NB4 (cell line): ENCODE data around the gene NDUFA6.

Source experiments
- MYC ChIP-seq: IDR thresholded peaks from 2 replicates; pipeline ENCODE4 v1.6.1; 2011; ENCODE audit warnings: low read depth, low read length
- POLR2A ChIP-seq: IDR thresholded peaks from 2 replicates; pipeline ENCODE4 v1.6.1; 2011; ENCODE audit warnings: mild to moderate bottlenecking; ENCODE audit not compliant: insufficient read length; ENCODE audit errors: extremely low read depth
- TF ChIP-seq, protein P1 (sequence below): IDR thresholded peaks from one replicate; pipeline ENCODE4 v1.5.1; 2012; ENCODE audit warnings: low read depth, low read length
- TF ChIP-seq, protein P2 (sequence below): IDR thresholded peaks from 2 replicates; pipeline ENCODE4 v1.6.1; 2011; ENCODE audit warnings: low read depth, low read length

DNA sequence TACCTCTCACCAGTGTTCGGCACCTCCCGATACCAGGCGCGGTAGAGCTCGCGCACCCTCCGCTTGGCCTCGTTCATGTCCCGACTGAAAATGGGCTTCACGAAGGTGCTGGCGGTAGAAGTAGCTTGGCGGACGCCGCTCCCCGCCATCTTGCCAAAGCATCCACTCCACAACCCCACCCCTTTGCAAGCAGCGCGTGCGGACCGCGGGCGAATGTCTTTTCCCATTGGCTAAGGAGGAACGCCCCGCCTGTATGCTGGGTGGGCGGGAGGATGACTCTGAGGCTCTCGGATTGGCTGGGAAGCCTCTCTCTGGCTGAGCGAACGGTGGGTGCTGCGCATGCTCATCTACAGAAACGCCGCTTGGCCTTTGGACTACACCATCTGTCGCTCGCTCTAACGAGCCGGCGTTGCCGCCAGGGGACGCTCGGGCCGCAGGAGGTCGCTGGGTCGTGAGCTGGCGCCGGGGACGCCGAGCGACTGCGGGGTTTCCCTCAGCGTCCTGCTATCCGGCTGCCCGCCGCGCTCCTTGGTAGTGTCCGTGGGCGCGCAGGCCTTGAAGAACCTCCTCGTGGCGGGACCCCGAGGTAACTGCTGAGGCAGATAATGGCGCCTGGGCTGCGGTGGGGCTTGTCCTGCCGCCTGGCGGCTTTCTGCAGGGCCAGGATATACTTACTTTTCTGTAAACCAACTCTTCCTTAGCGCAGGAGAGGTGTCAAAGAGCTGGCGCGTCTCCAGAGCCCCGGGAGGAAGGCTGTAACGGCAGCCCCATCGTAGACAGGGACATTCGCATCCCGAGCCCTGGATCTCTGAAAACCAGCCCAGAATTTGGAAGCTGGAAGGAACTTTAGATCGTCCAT lies at the start of gene NDUFA6:
- TF ChIP-seq, protein P1, sequence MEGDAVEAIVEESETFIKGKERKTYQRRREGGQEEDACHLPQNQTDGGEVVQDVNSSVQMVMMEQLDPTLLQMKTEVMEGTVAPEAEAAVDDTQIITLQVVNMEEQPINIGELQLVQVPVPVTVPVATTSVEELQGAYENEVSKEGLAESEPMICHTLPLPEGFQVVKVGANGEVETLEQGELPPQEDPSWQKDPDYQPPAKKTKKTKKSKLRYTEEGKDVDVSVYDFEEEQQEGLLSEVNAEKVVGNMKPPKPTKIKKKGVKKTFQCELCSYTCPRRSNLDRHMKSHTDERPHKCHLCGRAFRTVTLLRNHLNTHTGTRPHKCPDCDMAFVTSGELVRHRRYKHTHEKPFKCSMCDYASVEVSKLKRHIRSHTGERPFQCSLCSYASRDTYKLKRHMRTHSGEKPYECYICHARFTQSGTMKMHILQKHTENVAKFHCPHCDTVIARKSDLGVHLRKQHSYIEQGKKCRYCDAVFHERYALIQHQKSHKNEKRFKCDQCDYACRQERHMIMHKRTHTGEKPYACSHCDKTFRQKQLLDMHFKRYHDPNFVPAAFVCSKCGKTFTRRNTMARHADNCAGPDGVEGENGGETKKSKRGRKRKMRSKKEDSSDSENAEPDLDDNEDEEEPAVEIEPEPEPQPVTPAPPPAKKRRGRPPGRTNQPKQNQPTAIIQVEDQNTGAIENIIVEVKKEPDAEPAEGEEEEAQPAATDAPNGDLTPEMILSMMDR: peak; percentile 81
- TF ChIP-seq MYC (0 out of 2 replicates have a peak, but pooled peaks have one; percentile 22), POLR2A (peak; percentile 76)
- TF ChIP-seq, protein P2, sequence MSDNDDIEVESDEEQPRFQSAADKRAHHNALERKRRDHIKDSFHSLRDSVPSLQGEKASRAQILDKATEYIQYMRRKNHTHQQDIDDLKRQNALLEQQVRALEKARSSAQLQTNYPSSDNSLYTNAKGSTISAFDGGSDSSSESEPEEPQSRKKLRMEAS: peak; percentile 52
